Central memory CD8-positive, alpha-beta T cell (primary cell): Measurements from ENCODE around the gene ZNF195.
"Not testable (repeated sequence)": the region's sequence is repeated elsewhere in the genome, so short reads cannot be mapped to it uniquely, and the experiment has no call there.

Experiments
- ATAC-seq: fragments of 150-1000 bp; cut with Tn5 transposase; replicated peaks from 2 replicates; pipeline ENCODE4 v1.10.0; 2022; ENCODE audit warnings: mild to moderate bottlenecking, moderate FRiP score, moderate number of reproducible peaks; ENCODE audit not compliant: poor library complexity, severe bottlenecking; ENCODE audit errors: extremely low read depth
- DNase-seq, 2 donors: peaks; one replicate each; pipeline ENCODE4 v3.0.0; 2021; ENCODE audit warnings: low spot score in 2 of 2
- H3K27ac Mint-ChIP-seq: one replicate; pipeline ENCODE4 v1.8.0; 2022; ENCODE audit warnings: low read depth, mild to moderate bottlenecking, moderate library complexity, mixed read lengths
- H3K27me3 Mint-ChIP-seq: one replicate; pipeline ENCODE4 v1.8.0; 2022; ENCODE audit warnings: mixed read lengths
- H3K36me3 Mint-ChIP-seq: one replicate; pipeline ENCODE4 v1.8.0; 2022; ENCODE audit warnings: mild to moderate bottlenecking, moderate library complexity, mixed read lengths; ENCODE audit not compliant: insufficient read depth
- H3K4me1 Mint-ChIP-seq: one replicate; pipeline ENCODE4 v1.8.0; 2022; ENCODE audit warnings: mixed read lengths
- H3K4me3 Mint-ChIP-seq: one replicate; pipeline ENCODE4 v1.8.0; 2022; ENCODE audit warnings: mild to moderate bottlenecking, moderate library complexity, mixed read lengths
- H3K9me3 Mint-ChIP-seq: one replicate; pipeline ENCODE4 v1.8.0; 2022; ENCODE audit warnings: mixed read lengths

The ZNF195 gene

GRCh38 chr11:3338569-3339339, 40.2 kb downstream of the ZNF195 start:
- Mint-ChIP-seq H3K36me3 (peaks cover 3% of the 10 kb centered on the region), H3K4me1 (no peaks in the 10 kb centered on the region), H3K27ac (no peak overlapping the region), H3K4me3 (no peak overlapping the region), H3K27me3 (peaks cover 50% of the 10 kb centered on the region), H3K9me3 (no peaks in the 10 kb centered on the region)
- DNase-seq (no peak), ATAC-seq (no peak)

GRCh38 chr11:3336420-3336819, 42.5 kb downstream of the ZNF195 start:
- H3K36me3 Mint-ChIP-seq, H3K4me1 Mint-ChIP-seq, ATAC-seq, H3K9me3 Mint-ChIP-seq, H3K27ac Mint-ChIP-seq, H3K4me3 Mint-ChIP-seq, DNase-seq: not testable (repeated sequence)
- H3K27me3 Mint-ChIP-seq: peaks cover 33% of the 10 kb centered on the region

GRCh38 chr11:3333157-3333556, 45.8 kb downstream of the ZNF195 start:
- H3K4me1 Mint-ChIP-seq, H3K4me3 Mint-ChIP-seq, H3K36me3 Mint-ChIP-seq, H3K27me3 Mint-ChIP-seq, H3K27ac Mint-ChIP-seq, DNase-seq, ATAC-seq, H3K9me3 Mint-ChIP-seq: not testable (repeated sequence)

- H3K4me3 Mint-ChIP-seq, H3K9me3 Mint-ChIP-seq, ATAC-seq, H3K27me3 Mint-ChIP-seq, DNase-seq, H3K27ac Mint-ChIP-seq, H3K36me3 Mint-ChIP-seq, H3K4me1 Mint-ChIP-seq: not testable (repeated sequence)
Measured at GRCh38 chr11:3331078-3331477, 47.9 kb downstream of the ZNF195 start.

GRCh38 chr11:3330064-3330463, 48.9 kb downstream of the ZNF195 start:
- not testable (repeated sequence) for H3K27ac Mint-ChIP-seq, H3K4me3 Mint-ChIP-seq, H3K36me3 Mint-ChIP-seq, H3K27me3 Mint-ChIP-seq, H3K4me1 Mint-ChIP-seq, ATAC-seq, H3K9me3 Mint-ChIP-seq, DNase-seq

GRCh38 chr11:3328503-3328902, 50.4 kb downstream of the ZNF195 start:
- not testable (repeated sequence) for H3K4me1 Mint-ChIP-seq, H3K27ac Mint-ChIP-seq, H3K36me3 Mint-ChIP-seq, H3K27me3 Mint-ChIP-seq, H3K9me3 Mint-ChIP-seq, DNase-seq, ATAC-seq, H3K4me3 Mint-ChIP-seq

GRCh38 chr11:3326450-3326849, 52.5 kb downstream of the ZNF195 start:
- H3K27ac Mint-ChIP-seq, H3K4me1 Mint-ChIP-seq, H3K9me3 Mint-ChIP-seq, ATAC-seq, H3K36me3 Mint-ChIP-seq, H3K27me3 Mint-ChIP-seq, H3K4me3 Mint-ChIP-seq, DNase-seq: not testable (repeated sequence)

- not testable (repeated sequence) for H3K4me1 Mint-ChIP-seq, H3K36me3 Mint-ChIP-seq, H3K27me3 Mint-ChIP-seq, H3K9me3 Mint-ChIP-seq, DNase-seq, H3K4me3 Mint-ChIP-seq, H3K27ac Mint-ChIP-seq
- peak; percentile 52 for ATAC-seq
Measured at GRCh38 chr11:3324724-3325123, 54.2 kb downstream of the ZNF195 start.
